HCT116 (cell line): ENCODE data around the gene NEURL2. TPM values are rescaled to one million over a fixed set of nuclear protein-coding genes. Genes with fewer than 3 reads are reported as not detected.

ENCODE experiments used
- ATAC-seq: fragments of 200-7000 bp; cut with Tn5 transposase; 2 replicates; pipeline ENCODE4 v1.9.1; 2020; ENCODE audit warnings: mild to moderate bottlenecking, moderate library complexity
- BruUV-seq: library from RNA; stranded (reverse); fragments of 400-500 nt; replicated peaks from 2 replicates; lab custom pipeline; 2021; lab: Mats Ljungman, UMichigan
- CTCF ChIA-PET: fragments of 300-600 bp; sonication (Branson Sonifier 250); formaldehyde crosslinking; loops from one replicate; lab custom pipeline; 2021; ENCODE audit warnings: antibody characterized with exemption; lab: Charles Lee
- POLR2A ChIA-PET: fragments of 300-600, 350-600 bp; sonication (Branson Sonifier 250); formaldehyde crosslinking; loops from one replicate; lab custom pipeline; 2021; ENCODE audit warnings: antibody characterized with exemption; lab: Charles Lee
- RAD21 ChIA-PET, 2 experiments: fragments of 300-600 bp; sonication (Branson Sonifier 250); formaldehyde crosslinking; loops; one replicate each; lab custom pipeline; 2023; ENCODE audit warnings: low total read pairs in 2 of 2; ENCODE audit not compliant: uncharacterized antibody in 2 of 2, unreplicated experiment in 2 of 2, low non-redundant PET in 1 of 2; lab: Charles Lee
- DNase-seq: peaks from one replicate; pipeline ENCODE4 v3.0.0-alpha.2; 2010; ENCODE audit warnings: low read depth, low spot score
- H2AFZ ChIP-seq: fragments of 200-600 bp; shearing (Covaris generic), sonication (generic); 2 replicates; pipeline ENCODE4 v1.6.1; 2017; ENCODE audit warnings: low read depth, mixed run types, mixed read lengths, antibody characterized with exemption, low read length; ENCODE audit not compliant: poor library complexity, severe bottlenecking
- H3K27ac ChIP-seq: 2 replicates; pipeline ENCODE4 v1.5.1; 2012; ENCODE audit warnings: low read depth, low read length
- H3K27me3 ChIP-seq: fragments of 200-600 bp; sonication (generic); 2 replicates; pipeline ENCODE4 v1.6.1; 2016; ENCODE audit warnings: mixed run types, low read length, mixed read lengths; ENCODE audit not compliant: insufficient read depth
- H3K36me3 ChIP-seq, 2 experiments: fragments of 200-500 bp in 1 of 2; fragments of 200-600 bp in 1 of 2; sonication (Bioruptor generic) in 1 of 2; sonication (generic) in 1 of 2; 2 replicates each; pipeline versions ENCODE4 v1.5.1 to v1.6.1; 2014 to 2016; ENCODE audit warnings: low read length in 2 of 2, inconsistent platforms in 1 of 2, mixed read lengths in 1 of 2, mixed run types in 1 of 2; ENCODE audit not compliant: insufficient read depth in 2 of 2, control insufficient read depth in 1 of 2
- H3K4me1 ChIP-seq, 2 experiments: fragments of 200-600 bp in 1 of 2; sonication (generic) in 1 of 2; 2 replicates each; pipeline versions ENCODE4 v1.5.1 to v1.6.1; 2012 to 2017; ENCODE audit warnings: low read length in 2 of 2, inconsistent platforms in 1 of 2, mild to moderate bottlenecking in 1 of 2, mixed read lengths in 1 of 2, mixed run types in 1 of 2, moderate library complexity in 1 of 2; ENCODE audit not compliant: insufficient read depth in 2 of 2, control insufficient read depth in 1 of 2
- H3K4me2 ChIP-seq: fragments of 200-600 bp; sonication (generic); 2 replicates; pipeline ENCODE4 v1.6.1; 2017; ENCODE audit warnings: mixed run types, low read length, mixed read lengths
- H3K4me3 ChIP-seq, 2 experiments: fragments of 200-600 bp in 1 of 2; sonication (generic) in 1 of 2; replicated peaks in 1 of 2; 2 replicates each; pipeline ENCODE4 v1.5.1; 2011 to 2016; ENCODE audit warnings: low read length in 2 of 2, control low read depth in 1 of 2, low read depth in 1 of 2, mild to moderate bottlenecking in 1 of 2, mixed read lengths in 1 of 2, mixed run types in 1 of 2
- H3K79me2 ChIP-seq: fragments of 200-600 bp; sonication (generic); 2 replicates; pipeline ENCODE4 v1.6.1; 2017; ENCODE audit warnings: mild to moderate bottlenecking, mixed run types, low read length, moderate library complexity, mixed read lengths; ENCODE audit not compliant: insufficient read depth
- H3K9ac ChIP-seq: fragments of 200-600 bp; sonication (generic); 2 replicates; pipeline ENCODE4 v1.6.1; 2016; ENCODE audit warnings: low read length, mixed read lengths
- H3K9me2 ChIP-seq: fragments of 200-600 bp; sonication (generic), shearing (Covaris generic); 2 replicates; pipeline ENCODE4 v1.6.1; 2017; ENCODE audit warnings: mixed run types, mild to moderate bottlenecking, moderate library complexity; ENCODE audit not compliant: insufficient read depth
- H3K9me3 ChIP-seq, 2 experiments: fragments of 200-500 bp in 1 of 2; fragments of 200-600 bp in 1 of 2; sonication (Bioruptor generic) in 1 of 2; sonication (generic) in 1 of 2; 2 replicates each; pipeline ENCODE4 v1.6.1; 2014 to 2017; ENCODE audit warnings: low read length in 2 of 2, mixed read lengths in 2 of 2, inconsistent platforms in 1 of 2, low read depth in 1 of 2, mild to moderate bottlenecking in 1 of 2, mixed run types in 1 of 2, moderate library complexity in 1 of 2; ENCODE audit not compliant: control insufficient read depth in 1 of 2, insufficient read depth in 1 of 2
- H4K20me1 ChIP-seq: fragments of 200-600 bp; sonication (generic), shearing (Covaris generic); 2 replicates; pipeline ENCODE4 v1.6.1; 2017; ENCODE audit warnings: mixed run types, mild to moderate bottlenecking, moderate library complexity; ENCODE audit not compliant: insufficient read depth
- CBX3 ChIP-seq: IDR thresholded peaks from 2 replicates; pipeline ENCODE4 v1.6.1; 2012; ENCODE audit warnings: low read depth
- CEBPB ChIP-seq: IDR thresholded peaks from 2 replicates; pipeline ENCODE4 v1.6.1; 2012; ENCODE audit warnings: low read depth
- EGR1 ChIP-seq: IDR thresholded peaks from 2 replicates; pipeline ENCODE4 v1.6.1; 2012; ENCODE audit warnings: low read depth
- FOSL1 ChIP-seq: IDR thresholded peaks from 2 replicates; pipeline ENCODE4 v1.6.1; 2012; ENCODE audit warnings: low read depth
- TCF7L2 ChIP-seq: IDR thresholded peaks from 2 replicates; pipeline ENCODE4 v1.7.0; 2011; ENCODE audit warnings: borderline replicate concordance, inconsistent platforms; ENCODE audit not compliant: insufficient read depth, insufficient read length; ENCODE audit errors: extremely low read depth
- YY1 ChIP-seq: IDR thresholded peaks from 2 replicates; pipeline ENCODE4 v1.6.1; 2011; ENCODE audit warnings: low read length, low read depth, moderate library complexity, mild to moderate bottlenecking; ENCODE audit not compliant: insufficient replicate concordance; ENCODE audit errors: extremely low read depth
- ZFX ChIP-seq: fragments of 450-650 bp; IDR thresholded peaks from 2 replicates; pipeline ENCODE4 v1.6.1; 2017
- intact Hi-C: fragments of 100-400 bp; cut with micrococcal nuclease; formaldehyde crosslinking; loops from 2 replicates; pipeline ENCODE4 v1.10.0; 2022
- total RNA-seq: library from RNA; stranded (reverse); gene quantifications from one replicate; pipeline ENCODE4 v1.2.1, GENCODE V29; 2021; ENCODE audit not compliant: unreplicated experiment
- TF ChIP-seq, protein P1 (sequence below): IDR thresholded peaks from 2 replicates; pipeline ENCODE4 v1.6.1; 2012; ENCODE audit warnings: low read depth

The NEURL2 gene
- total RNA-seq, 1 experiment from 2014 or later, result 0.96 TPM

DNA sequence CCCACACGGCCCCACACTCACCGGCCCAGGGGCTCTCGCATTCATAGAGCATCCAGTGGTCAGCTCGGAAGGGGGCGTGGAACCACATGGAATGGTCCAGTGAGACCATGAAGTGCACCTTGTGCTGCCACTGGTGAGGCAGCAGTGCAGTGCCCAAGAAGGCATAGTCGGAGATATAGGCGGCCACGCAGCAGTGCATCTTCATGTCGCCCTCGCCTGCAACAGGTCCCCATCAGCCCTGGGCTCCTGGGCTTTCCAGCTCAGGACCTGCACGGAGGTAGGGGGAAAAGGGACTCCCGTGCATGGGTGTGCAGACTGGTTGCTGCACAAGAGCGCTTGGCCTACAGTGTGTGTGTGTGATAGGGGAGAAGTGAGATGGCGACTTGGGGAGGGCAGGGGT, 47.5 kb downstream of the NEURL2 start:
- H4K20me1 ChIP-seq, result no peaks in the 10 kb centered on the region
- H3K4me2 ChIP-seq, result no peak overlapping the region
- no TSS peak for BruUV-seq
- H3K9me2 ChIP-seq, result no peaks in the 10 kb centered on the region
- no peak overlapping the region for H2AFZ ChIP-seq
- H3K4me1 ChIP-seq, result no peaks in the 10 kb centered on the region
- ATAC-seq (no peak), DNase-seq (no peak)
- RAD21 ChIA-PET, result no interaction called here
- H3K36me3 ChIP-seq, result peaks cover 0 to 2% of the 10 kb centered on the region in 2 experiments; a peak in 2 of 4 replicates
- no peaks in the 10 kb centered on the region for H3K9me3 ChIP-seq
- H3K4me3 ChIP-seq, result no peak overlapping the region
- CTCF ChIA-PET, result no interaction called here
- no peak overlapping the region for H3K27ac ChIP-seq
- no peaks in the 10 kb centered on the region for H3K27me3 ChIP-seq
- H3K79me2 ChIP-seq, result no peaks in the 10 kb centered on the region
- TF ChIP-seq ZFX (no peak), FOSL1 (no peak), CBX3 (no peak), YY1 (no peak), TCF7L2 (no peak), CEBPB (no peak), EGR1 (no peak)
- TF ChIP-seq, protein P1, sequence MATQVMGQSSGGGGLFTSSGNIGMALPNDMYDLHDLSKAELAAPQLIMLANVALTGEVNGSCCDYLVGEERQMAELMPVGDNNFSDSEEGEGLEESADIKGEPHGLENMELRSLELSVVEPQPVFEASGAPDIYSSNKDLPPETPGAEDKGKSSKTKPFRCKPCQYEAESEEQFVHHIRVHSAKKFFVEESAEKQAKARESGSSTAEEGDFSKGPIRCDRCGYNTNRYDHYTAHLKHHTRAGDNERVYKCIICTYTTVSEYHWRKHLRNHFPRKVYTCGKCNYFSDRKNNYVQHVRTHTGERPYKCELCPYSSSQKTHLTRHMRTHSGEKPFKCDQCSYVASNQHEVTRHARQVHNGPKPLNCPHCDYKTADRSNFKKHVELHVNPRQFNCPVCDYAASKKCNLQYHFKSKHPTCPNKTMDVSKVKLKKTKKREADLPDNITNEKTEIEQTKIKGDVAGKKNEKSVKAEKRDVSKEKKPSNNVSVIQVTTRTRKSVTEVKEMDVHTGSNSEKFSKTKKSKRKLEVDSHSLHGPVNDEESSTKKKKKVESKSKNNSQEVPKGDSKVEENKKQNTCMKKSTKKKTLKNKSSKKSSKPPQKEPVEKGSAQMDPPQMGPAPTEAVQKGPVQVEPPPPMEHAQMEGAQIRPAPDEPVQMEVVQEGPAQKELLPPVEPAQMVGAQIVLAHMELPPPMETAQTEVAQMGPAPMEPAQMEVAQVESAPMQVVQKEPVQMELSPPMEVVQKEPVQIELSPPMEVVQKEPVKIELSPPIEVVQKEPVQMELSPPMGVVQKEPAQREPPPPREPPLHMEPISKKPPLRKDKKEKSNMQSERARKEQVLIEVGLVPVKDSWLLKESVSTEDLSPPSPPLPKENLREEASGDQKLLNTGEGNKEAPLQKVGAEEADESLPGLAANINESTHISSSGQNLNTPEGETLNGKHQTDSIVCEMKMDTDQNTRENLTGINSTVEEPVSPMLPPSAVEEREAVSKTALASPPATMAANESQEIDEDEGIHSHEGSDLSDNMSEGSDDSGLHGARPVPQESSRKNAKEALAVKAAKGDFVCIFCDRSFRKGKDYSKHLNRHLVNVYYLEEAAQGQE, result no peak
- POLR2A ChIA-PET, result no interaction called here
- no peak overlapping the region for H3K9ac ChIP-seq
- intact Hi-C loops, result no loop called here
